Glomerular visceral epithelial cell (primary cell): ENCODE data around the gene OSBPL2.
A peak's percentile ranks its signal among the peaks of the same experiment; 100 is the strongest.

Experiments used
- DNase-seq: peaks from one replicate; pipeline ENCODE4 v3.0.0-alpha.2; 2016; ENCODE audit errors: extremely low spot score

OSBPL2 gene

DNA sequence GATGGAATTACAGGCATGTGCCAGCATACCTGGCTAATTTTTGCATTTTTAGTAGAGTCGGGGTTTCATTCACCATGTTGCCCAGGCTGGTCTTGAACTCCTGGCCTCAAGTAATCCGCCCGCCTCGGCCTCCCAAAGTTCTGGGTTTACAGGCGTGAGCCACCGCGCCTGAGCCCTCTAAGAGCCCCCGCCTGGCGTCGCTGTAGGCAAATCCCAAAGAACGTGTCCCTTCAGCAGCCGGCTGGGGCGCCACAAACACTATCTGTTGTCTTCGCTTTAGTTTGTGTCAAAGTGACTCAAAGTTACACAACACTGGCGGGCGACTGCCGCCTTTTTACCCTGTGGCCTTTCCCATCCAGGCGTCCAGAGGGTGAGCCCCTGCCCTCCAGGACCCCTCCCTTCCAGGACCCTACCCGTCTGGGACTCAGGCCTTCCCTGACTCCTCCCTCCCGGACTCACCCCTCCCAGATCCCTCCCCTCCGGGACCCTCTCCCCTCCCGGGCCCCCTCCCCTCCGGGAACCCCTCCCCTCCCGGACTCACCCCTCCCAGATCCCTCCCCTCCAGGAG lies 63.5 kb downstream of the OSBPL2 start:
- peak; percentile 94 for DNase-seq

DNA sequence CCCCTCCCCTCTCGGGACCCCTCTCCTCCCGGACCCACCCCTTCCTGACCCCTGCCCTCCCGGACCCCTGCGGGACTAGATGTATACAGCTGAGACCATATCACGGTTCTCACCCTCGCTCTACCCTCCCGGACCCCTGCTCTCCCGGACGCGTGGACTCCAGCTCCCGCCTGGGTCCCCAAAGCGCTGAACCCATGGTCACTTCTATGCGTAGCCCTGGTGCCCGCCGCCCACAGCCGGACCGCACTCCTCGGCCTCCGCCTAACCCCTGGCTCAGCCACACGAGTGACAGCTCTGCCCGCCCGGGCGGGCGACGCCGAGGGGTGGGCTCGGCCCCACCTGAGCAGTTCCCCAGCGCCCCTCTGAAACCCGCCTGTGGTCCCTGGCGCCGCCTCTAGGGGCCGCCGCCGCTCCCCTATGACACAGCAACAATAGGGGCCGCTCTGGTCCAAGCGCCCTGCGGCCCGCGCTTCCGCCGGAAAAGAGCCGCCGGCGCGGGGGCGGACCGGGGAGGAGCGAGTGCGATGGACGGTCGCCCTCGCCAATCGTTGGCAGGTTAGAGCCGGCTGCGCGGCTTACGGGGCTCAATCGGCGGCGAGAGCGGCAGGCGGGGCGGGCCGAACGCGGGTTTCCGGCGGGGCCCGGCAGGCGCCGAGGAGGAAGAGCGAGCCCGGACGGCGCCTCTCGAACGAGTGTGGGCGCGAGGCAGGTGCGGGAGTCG lies 64.2 kb downstream of the OSBPL2 start, which contains the start of gene ADRM1:
TSS of gene ADRM1 (plus strand) at position 657 of the 721 bp plus-strand sequence. CDS start 572 bp downstream, outside the sequence.
- peak; percentile 99 for DNase-seq

DNA sequence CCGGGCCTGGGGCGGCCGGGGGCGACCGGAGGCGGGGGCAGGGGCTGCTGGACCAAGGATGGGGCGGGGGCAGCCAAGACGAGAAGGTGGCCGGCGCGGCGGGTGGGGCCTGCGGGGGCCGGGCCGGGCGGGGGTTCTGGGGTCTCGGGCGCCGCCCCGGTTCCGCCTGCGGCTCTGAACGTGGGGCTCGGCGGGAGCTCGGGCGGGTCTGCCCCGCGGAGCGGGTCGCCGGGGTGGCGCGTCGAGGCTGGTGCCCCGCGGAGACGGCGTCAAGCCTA lies 64.7 kb downstream of the OSBPL2 start:
- no peak for DNase-seq

DNA sequence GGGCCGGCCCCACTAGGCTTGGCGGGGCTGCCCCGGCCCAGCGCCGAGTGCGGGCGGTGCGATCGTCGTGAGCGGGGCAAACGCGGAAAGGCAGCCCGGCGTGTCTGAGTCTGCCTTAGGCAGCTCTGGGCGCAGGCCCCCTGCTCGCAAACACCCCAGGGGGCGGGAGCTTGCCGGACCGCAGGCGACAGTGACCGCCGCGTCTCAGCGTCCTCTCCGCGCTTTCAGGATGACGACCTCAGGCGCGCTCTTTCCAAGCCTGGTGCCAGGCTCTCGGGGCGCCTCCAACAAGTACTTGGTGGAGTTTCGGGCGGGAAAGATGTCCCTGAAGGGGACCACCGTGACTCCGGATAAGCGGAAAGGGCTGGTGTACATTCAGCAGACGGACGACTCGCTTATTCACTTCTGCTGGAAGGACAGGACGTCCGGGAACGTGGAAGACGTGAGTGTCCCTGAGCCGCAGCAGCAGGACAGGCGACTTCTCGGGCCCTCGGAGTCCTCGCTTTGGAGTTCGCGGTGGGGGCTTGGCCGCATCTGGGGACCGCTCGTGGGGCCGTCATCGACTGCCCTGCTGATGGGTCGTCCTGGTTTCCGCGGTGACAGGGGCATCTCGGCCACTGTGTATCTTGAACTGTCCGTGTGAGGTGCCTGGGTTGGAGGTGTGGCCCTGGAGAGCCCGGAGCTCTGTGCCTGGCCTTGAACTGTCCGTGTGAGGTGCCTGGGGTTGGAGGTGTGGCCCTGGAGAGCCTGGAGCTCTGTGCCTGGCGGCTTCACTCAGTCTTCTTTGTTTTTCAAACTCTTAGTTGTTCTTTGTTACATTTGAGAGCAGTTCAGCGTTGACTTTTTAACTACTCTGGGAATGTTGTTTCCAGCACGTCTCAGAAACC lies 65.3 kb downstream of the OSBPL2 start:
- peak; percentile 42 for DNase-seq

DNA sequence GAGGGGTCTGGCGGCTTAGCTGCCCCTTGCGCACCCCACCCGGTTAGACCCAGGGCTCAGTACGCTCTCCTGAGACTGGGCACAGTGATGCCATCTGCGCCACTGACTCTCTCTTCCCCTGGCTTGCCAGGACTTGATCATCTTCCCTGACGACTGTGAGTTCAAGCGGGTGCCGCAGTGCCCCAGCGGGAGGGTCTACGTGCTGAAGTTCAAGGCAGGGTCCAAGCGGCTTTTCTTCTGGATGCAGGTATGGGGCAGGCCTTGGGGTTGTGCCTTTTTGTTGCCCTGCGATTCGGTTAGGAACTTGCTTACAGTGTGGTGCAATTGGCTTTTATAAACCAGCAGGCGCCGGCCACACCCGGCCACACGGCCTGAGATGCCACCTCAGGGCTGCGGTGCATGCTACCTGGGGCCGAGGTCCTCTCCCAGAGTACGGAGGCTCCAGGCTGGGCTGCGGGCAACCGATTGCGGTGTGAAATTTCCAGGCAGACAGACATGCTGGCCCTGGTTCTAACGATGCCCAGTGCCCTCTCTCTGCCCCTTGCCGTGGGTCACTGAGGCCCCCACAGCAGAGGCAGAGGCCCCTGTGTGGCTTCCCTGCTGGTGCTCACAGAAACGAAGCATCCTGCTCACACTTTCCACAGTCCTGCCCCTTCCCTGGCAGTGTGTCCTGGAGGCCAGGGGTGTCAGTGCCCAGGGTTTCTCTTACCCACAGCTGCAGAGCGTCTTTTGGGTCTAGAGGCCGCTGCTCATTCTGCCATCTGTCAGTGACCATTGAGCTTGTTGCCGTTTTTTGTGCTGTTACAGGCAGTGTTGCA lies 66.2 kb downstream of the OSBPL2 start:
- no peak for DNase-seq

DNA sequence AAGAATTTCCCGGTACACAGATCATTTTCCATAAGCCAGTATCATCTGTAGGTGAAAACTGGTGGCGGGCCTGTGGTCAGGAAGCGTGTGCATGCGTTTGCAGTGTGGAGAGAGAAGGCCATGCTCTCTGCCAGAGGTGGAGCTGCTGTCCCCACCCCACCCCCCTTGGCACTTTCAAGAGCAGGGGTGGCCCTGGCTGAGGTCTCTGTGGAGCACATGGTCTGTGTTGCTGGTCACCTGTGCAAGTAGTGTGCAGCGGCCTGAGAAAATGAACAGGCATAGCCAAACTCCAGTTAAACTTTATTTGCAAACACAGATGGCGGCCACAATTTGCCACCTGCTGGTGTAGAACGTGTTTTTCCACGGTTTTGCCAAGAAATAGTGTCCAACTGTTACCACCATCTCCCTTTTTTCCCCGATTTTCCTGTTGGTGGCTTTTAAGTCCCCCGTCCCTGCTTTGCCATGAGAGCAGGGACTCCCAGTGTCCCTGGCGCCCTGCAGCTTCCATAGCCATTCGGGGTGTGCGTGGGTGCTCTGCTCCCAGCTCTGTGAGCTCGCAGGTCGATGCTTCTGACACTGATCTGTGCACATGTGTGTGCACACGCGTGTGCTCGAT lies 66.9 kb downstream of the OSBPL2 start:
- DNase-seq, result peak; percentile 19

DNA sequence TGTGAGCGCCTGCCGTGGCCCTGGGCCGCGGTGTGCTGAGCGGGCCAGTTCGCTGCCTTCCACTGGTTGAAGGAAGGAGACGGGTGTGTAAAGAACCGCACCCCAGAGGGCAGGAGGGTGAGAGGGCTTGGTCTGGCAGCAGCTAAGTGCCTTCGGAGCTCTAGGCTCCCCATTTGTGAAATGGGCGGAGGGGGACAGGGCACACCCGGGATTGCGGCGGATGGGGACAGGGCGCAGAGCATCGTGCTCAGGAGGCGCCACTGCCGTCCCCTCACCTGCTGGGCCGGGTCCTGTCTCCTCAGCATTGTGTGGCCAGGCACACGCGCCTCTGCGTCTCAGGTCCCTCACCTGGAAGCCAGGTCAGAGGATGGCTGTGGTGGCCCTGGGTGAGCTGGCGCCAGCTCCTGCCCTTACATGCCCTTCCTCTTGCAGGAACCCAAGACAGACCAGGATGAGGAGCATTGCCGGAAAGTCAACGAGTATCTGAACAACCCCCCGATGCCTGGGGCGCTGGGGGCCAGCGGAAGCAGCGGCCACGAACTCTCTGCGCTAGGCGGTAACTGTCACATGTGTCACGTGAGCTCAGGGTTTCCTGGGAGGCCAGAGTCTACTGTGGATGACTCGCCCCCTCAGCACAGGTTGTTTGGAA lies 67.6 kb downstream of the OSBPL2 start:
- DNase-seq, result no peak

DNA sequence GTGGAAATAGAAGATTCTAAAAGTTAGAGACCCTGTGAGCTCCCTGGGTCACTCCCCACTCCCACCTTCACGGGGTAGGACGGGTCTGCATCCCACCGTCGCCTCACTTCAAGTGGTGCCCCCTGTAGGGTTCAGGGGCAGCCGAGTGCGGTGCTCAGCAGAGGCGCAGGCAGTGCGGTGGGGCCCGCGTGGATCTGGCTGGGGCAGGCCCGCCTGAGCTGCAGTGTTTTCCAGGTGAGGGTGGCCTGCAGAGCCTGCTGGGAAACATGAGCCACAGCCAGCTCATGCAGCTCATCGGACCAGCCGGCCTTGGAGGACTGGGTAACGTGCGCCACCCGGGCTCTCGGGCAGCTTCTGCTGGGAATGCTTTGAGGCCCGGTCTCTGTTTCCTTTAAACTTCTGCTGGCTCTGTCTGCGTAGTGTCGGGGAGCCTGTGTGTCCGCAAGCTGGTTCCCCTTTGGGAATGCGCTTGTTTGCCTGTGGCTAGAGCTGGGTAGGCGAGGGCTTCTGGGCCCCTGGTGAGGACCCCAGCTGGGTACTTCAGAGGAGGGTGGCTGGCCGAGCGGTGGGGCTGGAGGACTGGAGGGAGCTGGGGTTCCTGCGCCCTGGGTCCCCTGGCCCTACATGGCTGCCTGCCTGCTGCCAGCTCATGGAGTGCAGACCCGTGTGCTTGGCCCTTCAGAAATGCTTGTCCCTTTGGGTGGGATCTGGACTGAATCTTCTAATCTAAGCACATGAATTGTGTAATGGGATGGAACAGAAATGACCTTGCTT lies 68.3 kb downstream of the OSBPL2 start:
- no peak for DNase-seq

DNA sequence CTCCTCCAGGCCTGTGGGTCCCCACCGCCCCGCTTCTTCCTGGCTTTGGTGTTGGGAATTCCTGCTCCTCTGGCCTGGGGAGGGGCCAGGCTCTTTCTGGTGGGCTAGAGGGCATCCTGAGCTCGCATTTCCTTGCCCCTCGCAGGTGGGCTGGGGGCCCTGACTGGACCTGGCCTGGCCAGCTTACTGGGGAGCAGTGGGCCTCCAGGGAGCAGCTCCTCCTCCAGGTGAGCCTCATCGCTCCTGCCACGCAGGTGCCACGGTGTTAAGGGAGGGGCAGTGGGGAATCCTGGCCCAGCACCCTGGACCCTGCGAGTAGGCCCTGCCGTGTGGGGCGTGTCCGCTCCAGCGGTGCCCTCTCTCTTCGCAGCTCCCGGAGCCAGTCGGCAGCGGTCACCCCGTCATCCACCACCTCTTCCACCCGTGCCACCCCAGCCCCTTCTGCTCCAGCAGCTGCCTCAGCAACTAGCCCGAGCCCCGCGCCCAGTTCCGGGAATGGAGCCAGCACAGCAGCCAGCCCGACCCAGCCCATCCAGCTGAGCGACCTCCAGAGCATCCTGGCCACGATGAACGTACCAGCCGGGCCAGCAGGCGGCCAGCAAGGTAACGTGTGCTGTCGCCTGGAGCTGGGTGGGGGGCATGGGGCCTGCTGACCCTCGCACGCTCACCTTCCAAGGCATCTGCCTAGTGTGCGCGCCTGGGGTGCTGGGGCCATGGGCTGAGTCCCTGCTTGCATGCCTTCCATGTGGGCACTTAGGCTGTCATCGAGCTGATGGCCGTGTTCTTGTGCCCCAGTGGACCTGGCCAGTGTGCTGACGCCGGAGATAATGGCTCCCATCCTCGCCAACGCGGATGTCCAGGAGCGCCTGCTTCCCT lies 69.1 kb downstream of the OSBPL2 start:
- DNase-seq, result no peak

DNA sequence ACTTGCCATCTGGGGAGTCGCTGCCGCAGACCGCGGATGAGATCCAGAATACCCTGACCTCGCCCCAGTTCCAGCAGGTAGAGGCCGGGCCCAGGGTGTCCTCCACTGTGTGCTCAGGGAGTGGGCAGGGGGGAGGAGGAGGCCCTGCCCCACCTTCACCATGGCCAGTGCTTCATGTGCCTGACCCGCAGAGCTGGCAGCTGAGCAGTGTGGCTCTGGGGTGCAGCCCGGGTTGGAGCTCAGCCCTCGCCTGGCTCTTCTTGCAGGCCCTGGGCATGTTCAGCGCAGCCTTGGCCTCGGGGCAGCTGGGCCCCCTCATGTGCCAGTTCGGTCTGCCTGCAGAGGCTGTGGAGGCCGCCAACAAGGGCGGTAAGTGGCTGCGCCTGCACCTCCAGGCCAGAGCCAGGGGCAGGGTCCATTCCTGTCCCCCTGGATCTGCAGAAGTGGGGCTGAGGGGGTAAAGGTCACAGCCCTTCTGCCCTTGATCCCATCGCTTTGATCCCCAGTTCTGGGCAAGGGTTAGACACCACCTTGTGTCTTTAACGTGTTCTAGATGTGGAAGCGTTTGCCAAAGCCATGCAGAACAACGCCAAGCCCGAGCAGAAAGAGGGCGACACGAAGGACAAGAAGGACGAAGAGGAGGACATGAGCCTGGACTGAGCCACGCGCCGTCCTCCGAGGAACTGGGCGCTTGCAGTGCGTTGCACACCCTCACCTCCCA lies 69.9 kb downstream of the OSBPL2 start:
- no peak for DNase-seq

DNA sequence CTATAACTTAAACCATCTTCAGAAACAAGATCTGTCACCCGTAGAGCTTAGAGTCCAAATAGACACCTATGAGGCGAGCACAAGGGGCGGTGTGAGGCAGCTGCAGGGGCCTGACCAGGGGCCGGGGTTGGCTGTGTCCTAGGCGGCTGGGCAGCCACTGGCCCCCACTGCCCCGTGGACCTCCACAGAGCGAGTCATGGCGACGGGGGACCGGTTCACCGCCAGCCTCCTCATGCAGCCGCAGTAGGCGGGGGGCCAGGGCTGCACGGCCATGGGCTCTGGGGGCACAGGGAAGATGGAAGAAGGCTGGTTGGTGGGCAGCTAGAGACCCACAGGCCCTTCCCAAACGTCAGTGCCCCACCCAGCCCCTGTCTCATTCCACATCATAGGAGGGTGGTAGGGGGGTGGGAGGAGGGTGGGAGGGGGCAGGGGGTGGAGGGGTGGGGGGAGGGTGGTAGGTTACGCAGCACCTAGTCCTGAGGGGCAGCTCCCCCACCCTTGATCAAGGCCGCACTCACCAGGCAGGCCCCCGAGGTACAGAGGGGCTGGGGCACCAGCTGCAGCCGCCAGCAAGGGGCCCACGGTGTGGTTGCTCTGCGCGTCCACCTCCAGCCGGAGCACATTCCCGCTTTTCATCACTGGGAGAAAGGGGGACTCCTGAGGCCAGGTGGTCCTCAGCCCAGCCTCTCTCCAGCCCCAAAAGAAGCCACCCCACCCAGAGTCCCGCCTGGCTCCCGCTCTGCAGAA lies 71.0 kb downstream of the OSBPL2 start:
- DNase-seq, result no peak

DNA sequence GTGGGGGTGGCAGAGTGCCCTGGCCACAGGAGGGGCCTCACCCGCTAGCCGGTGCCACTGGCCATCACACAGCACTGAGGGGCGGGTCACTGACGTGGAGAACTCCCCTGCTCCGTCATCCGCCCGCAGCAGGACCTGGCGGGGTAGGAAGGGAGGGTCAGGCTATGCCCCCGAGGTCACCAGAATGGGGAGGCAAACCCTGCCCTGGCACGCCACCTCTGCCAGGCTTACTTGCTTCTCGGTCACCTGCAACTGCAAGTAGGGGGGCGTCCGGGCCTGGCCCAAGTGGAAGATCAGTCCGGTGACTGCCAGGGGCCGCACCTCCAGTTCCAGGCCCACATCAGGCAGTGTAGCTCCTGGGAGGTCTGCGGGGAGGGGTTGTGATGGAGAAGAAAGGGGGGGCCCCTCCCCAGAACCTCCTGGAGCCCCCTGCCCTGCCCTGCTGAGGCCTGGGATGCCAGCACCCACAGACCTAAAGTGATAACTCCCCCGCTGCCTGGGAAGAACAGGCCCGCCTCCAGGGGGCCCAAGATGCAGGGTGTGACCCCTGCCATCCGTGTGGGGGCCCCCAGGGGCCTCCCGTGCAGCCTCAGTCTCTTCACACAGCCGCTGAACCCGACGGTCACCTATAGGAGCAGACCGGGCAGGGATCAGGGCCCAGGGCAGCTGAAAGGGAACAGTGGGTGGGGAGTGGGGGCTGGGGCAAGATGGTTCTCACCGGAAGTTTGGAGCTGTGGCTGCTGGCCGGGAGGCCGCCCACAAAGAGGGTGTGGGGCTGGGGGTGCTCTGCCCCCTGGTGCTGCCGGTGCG lies 71.8 kb downstream of the OSBPL2 start:
- no peak for DNase-seq

DNA sequence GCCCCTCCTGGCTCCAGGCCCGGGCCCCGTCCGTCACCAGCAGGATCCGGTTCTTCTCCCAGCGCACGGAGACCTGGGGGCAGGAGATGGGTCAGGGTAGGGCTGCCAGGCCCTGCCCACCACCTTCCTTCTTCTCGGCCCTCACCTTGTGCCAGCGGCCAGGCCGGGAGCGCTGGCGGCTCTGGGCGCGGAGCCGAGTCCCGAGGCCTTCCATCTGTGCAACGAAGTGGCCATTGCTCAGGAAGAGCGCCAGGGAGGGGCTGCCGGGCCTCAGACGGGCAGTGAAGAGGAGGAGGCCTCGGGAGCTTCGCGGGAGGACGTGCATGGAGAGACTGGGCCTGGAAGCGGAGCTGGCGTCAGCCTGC lies 72.4 kb downstream of the OSBPL2 start:
- DNase-seq, result no peak

DNA sequence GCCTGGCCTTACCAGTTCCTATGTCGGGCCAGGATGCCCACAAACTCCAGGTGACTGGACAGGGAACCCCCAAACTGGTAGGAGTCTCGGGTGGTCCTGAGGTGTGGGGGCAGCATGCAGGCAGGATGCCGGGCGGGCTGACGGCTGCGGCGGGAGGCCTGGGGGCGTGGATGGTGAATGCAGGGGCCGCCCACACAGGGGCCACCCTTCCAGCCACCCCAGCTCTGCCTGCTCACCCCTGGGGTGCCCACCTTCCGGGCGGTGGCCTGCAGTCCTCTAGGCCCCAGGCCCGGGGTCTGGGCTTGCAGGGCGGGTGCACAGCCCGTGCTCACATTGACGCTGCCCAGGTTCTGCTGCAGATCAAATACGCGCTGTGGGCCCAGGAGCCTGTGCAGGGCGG lies 72.8 kb downstream of the OSBPL2 start:
- DNase-seq, result no peak

DNA sequence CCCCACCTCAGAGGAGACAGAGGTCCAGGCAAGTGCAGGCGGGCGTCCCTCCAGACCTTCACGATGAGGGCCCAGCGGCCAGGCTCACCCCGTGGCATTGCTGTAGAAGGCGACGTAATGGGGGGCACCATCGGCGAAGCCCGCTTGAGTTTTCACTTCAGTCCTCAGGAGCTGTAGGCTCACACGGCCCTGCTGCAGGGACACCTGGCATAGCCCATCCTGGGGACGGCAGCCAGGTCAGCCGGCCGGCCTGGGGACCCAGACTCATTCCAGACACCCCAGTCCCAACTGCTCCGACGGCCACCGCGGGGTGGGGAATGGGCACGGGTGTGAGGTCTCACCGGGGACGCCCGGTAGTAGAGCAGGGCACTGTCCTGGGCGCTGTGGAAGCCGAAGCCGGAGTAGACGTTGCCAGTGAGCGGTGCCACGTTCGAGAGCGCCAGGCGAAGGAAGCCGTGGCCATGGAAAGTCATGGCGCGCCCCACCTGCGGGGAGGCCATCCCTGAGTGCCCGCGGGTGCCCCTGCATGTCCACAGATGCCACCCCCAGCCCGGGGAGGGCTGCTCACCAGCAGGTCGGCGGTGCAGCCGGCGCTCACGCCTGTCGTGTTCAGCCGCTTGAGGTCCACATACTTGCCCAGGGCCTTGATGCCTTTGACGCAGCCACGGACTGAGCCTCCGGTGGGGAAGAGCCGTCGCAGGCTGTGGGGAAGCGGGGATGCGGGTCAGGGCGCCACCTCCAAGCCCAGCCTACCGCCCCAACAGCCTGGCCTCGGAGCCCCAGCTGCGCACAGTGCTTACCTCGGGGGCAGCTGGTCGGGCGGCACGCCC lies 73.7 kb downstream of the OSBPL2 start:
- DNase-seq, result no peak

DNA sequence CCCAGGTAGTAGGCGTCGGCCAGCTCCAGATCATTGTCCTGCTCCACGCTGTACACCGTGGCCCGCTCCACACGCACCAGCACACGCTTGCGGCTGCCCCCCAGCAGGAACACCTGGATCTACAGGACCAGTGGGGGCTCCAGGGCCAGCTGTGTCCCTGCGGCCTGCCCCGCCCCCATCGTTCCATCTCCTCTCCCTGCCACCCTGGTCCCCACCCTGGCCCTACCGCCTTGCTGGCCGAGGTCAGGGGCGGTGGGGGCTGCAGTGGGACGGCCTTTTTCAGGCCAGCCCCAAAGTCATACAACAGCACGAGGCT lies 74.3 kb downstream of the OSBPL2 start:
- no peak for DNase-seq
